OCI-LY3 (cell line): Measurements from ENCODE around the gene SEPHS1.

Experiments used
- EZH2phosphoT487 ChIP-seq: fragments of 200-600 bp; shearing (Covaris generic); IDR thresholded peaks from 2 replicates; pipeline ENCODE4 v1.6.1; 2018; ENCODE audit warnings: antibody characterized with exemption, mixed run types, low read depth
- TF ChIP-seq, protein P1 (sequence below): fragments of 200-600, 300-600 bp; sonication (generic); IDR thresholded peaks from 2 replicates; pipeline ENCODE4 v1.5.1; 2014; ENCODE audit warnings: antibody characterized with exemption, low read length, low read depth

DNA sequence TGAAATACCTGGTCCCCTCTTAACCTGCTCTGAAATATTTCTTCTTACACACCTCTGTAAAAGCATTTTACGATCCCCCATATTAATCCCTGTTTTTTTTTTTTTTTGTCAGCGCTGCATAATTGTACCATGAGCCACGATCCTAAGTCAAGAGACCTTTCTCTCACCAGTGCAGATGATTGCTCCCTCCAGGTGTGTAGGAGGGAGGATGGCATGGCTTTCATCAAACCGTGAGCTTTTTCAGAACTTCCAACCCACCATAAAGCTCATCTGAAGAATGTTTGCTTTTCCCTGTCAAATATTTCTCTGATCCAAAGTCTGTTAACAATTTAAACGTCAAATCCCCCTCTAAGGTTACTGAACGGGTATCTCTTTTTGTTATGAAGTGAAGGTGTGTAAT, 28.2 kb upstream of the SEPHS1 start:
- TF ChIP-seq, protein P1, sequence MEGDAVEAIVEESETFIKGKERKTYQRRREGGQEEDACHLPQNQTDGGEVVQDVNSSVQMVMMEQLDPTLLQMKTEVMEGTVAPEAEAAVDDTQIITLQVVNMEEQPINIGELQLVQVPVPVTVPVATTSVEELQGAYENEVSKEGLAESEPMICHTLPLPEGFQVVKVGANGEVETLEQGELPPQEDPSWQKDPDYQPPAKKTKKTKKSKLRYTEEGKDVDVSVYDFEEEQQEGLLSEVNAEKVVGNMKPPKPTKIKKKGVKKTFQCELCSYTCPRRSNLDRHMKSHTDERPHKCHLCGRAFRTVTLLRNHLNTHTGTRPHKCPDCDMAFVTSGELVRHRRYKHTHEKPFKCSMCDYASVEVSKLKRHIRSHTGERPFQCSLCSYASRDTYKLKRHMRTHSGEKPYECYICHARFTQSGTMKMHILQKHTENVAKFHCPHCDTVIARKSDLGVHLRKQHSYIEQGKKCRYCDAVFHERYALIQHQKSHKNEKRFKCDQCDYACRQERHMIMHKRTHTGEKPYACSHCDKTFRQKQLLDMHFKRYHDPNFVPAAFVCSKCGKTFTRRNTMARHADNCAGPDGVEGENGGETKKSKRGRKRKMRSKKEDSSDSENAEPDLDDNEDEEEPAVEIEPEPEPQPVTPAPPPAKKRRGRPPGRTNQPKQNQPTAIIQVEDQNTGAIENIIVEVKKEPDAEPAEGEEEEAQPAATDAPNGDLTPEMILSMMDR = no peak
- TF ChIP-seq EZH2phosphoT487 = no peak
